CD4-positive, alpha-beta T cell treated with Interferon alpha-2 for 1 hour (primary cell): Measurements from ENCODE around the gene WDR20.
A peak's percentile ranks its signal among the peaks of the same experiment; 100 is the strongest.
"Not testable (repeated sequence)": the region's sequence is repeated elsewhere in the genome, so short reads cannot be mapped to it uniquely, and the experiment has no call there.

ENCODE experiments used
- DNase-seq, 2 donors: peaks; one replicate each; pipeline ENCODE4 v3.0.0-alpha.2; 2020 to 2022

Gene WDR20, protein sequence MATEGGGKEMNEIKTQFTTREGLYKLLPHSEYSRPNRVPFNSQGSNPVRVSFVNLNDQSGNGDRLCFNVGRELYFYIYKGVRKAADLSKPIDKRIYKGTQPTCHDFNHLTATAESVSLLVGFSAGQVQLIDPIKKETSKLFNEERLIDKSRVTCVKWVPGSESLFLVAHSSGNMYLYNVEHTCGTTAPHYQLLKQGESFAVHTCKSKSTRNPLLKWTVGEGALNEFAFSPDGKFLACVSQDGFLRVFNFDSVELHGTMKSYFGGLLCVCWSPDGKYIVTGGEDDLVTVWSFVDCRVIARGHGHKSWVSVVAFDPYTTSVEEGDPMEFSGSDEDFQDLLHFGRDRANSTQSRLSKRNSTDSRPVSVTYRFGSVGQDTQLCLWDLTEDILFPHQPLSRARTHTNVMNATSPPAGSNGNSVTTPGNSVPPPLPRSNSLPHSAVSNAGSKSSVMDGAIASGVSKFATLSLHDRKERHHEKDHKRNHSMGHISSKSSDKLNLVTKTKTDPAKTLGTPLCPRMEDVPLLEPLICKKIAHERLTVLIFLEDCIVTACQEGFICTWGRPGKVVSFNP

DNA sequence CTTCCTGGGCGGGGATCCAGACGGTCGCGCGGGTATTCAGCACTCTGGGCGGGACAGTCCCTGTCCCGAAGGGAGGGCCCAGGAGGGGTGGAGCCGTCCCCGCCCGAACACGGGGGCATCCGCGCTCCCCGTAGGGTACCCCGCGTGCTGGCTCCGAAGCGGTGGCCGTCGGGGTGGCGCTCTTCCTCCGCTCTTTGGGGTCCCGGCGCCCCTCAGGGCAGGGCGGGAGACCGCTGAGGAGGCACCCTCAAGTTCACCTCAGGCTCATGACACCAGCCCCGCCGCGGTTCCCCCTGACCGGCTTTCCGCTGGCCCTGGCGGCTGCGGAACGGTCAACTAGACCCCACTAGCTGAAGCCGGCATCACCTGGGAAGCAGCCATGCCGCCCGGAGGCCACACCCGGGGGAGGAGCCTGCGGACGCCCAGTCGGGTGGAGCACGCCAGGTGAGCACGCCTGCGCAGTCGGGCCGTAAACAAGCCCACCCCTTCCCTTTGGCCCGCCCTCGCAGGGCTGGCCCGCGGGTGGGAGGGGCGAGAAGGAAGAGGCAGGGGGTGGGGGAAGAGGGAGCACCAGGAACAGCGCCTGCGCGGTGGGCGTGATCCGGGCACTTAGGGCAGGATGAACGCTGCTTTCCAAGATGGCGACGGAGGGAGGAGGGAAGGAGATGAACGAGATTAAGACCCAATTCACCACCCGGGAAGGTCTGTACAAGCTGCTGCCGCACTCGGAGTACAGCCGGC is at the start of gene WDR20:
Gene WDR20, plus strand, starts transcription at position 612 of the 741 bp plus-strand sequence. Its CDS starts 27 bp downstream, at position 639.
- peak; percentile 99 for DNase-seq

DNA sequence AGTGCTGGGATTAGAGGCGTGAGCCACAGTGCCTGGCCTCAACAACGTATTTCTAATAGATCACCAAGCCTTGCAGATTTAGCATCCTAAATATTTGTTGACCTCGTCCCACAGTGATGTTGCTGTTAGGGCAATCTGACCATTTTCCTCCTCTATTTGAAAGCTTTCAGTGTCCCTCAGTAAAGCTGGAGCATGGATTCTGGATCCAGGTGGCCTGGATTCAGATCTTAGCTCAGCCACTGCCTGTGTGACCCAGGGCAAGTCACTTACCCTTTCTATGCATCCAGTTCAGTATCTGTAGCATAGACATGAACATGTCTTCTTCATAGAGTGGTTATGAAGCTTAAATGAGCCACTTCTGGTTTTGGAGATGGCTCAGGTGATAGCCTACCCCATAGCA is 49.0 kb upstream of the WDR20 start:
- no peak for DNase-seq

DNA sequence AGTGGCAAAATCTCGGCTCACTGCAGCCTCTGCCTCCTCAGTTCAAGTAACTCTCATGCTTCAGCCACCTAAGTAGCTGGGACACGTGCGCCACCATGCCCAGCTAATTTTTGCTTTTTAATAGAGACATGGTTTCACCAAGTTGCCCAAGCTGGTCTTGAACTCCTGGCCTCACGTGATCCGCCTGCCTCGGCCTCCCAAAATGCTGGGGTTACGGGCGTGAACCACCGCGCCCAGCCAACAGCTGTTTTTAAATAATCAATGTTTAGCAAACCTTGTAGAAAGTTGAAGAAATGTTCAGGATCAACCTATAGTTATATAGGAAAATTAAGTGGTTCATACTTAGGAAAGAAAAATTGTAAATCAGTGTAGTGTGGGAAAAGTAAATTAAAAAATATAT is 46.9 kb upstream of the WDR20 start:
- DNase-seq = no peak

DNA sequence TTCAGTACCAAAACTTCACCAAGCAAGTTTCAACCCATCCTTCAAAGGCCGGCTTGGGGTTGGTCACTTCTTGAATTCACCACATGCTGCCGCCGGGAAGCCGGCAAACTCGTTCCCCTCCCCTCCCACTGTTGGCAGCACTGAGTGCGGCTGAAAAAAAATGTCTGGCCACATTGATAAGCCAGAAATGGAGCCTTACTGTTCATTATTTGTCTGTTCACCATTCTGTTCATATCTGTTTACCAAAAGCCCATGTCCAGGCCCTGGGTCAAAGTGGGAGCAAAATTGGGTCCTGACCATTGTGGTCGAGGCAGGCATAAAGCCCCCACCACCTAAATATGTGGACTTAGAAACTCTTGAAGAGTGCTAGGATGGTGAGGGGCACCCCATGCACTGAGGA is 45.6 kb upstream of the WDR20 start:
- DNase-seq = no peak

DNA sequence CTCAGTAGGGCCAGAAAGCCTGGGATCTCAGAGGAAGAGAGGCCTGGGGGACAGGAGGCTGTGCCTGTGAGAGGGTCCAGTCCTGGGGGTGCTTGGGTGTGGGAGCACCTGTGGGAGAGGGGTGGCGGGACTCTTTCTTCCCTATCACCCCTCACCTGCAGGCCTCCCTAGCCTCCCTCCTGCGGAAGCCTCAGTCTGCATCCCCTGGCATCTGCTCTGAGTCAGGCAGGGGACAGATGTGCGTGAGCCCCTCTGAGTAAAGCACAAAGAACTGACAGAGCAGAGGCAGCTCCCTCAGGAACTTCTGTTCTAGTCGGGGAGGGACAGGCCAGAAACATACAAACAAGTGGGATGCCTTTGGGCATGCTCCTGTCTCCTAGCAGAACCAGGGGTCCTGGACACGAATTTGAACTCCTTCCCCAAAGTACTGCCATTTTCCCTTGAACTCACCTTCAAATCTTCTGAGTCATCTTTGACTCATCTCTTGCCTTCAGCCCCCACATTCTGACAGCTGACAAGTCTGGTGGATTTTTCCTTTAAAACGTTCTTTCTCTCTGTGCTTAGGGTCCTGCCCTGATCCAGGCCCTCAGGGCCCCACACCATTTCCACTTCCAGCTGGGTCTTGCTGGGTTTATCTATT is 44.3 kb upstream of the WDR20 start:
- no peak for DNase-seq

DNA sequence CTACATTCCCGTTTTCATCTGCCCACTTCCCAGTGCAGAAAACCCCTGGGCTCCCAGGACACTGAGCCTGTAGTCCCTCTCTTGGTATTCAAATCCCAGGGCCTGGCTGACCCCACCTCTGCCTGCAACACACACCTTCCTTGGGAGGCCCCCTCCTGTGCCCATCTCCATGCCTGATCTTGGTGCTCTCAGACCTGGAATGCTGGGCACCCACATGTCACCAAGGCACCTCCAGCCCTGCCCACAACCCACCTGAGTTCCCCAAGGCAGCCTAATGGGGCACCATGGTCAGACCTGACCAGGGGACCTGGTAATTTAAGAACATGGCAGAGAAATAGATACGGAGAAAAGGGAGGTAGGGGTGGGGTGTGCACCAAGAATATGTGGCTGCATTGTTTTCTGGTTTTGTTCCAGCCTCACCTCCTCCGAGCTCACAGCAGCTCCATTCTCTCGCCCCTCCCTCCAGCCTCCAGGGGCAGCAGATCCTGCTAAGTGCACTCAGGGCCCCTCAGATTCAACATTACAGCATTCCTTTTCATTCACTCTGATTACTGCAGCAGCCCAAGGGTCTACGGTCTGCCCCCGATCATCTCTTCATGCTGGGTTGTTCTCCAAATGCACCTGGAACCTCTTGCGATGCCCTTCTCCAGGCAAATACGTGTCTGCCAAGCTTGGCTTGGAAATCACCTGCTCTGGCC is 43.7 kb upstream of the WDR20 start:
- no peak for DNase-seq

DNA sequence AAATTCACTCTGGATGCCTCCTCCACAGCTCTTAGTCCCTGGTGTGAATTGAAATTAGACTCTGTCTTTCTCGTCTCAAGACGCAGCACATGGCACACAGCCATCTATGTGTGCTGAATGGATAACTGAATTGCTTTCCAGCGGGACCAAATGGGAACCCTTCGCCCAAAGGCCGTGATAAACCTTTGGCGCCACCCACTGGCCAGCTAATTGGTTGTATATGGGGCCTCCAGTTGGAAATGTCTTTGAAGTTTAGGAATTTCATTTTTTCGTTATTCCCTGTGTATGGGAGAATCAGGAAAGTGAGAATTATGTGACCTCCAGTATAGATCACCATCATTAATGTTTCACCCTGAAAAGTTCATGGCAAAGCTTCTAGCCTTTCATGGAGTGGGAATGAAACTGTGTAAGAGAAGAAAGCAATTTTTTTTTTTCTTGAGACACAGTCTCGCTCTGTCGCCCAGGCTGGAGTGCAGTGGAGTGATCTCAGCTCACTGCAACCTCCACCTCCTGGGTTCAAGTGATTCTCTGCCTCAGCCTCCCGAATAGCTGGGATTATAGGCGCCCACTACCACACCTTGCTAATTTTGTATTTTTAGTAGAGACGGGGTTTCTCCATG is 43.0 kb upstream of the WDR20 start:
- peak; percentile 55 to 73 for DNase-seq

DNA sequence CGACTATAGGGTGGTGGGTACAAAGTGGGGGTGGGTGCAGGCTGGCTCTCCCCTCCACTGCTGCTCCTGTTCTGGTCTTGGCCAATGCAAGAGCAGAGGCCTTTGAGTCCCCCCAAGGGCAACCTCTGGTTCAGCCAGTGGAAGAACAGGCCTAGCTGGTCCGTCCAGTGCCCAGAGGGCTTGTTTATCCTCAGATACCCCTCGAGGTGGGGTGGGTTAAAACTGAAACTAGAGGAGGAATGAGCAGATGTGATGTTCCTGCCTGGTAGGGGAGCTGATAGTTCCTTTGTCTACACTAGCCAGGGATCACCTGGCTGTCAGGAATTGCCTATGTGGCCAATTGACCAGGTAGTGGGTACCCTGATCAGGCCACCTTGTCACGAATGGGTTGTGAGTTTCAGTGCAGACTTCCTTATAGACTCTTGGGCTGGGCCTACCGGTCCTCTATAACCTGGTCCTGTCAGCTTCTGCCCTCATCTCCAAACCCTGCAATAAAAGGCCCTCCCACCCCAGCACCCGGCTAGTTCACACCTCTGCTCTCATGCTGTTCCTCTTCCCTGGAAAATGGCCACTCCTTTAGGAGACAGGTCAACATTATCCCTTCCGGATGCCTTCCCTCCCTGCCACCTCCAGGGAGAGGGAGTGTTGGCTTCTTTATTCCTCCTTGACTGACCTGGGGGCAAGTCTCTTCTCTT is 42.1 kb upstream of the WDR20 start:
- DNase-seq = no peak

DNA sequence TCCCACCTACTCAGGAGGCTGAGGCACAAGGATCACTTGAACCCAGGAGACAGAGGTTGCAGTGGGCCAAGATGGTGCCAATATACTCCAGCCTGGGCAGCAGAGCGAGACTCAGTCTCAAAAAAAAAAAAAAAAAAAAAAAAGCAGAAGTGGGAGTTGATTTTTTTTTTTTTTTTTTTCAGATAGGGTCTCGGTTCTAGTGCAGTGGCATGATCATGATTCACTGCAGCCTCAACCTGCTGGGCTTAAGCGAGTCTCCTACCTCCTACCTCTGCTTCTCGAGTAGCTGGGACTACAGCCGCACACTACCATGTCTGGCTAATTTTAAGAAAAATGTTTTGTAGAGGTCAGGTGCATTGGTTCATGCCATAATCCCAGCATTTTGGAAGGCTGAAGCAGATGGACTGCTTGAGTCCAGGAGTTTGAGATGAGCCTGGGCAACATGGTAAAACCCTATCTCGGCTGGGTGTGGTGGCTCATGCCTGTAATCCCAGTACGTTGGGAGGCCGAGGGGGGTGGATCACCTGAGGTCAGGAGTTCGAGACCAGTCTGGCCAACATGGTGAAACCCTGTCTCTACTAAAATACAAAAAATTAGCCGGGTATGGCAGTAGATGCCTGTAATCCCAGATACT is 36.5 kb upstream of the WDR20 start:
- DNase-seq = no peak

DNA sequence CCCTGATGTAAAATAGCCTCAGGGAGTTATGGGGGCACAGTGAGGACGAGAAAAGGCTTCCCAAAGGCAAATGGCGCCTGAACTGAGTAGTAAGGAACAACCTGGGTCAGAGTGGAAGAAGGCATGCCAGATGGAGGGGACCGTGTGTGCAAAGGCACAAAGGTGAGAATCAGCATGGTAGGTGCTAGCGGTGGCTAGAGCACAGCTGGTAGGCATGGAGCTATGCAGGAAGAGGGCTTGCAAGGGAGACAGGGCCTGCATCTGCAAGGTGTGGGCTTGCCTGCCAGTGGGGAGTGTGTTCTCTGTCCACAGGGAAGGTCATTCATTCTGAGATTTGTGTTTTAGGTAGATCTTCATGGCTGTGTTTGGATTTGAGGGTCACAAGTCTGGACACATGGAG is 34.3 kb upstream of the WDR20 start:
- DNase-seq = no peak

DNA sequence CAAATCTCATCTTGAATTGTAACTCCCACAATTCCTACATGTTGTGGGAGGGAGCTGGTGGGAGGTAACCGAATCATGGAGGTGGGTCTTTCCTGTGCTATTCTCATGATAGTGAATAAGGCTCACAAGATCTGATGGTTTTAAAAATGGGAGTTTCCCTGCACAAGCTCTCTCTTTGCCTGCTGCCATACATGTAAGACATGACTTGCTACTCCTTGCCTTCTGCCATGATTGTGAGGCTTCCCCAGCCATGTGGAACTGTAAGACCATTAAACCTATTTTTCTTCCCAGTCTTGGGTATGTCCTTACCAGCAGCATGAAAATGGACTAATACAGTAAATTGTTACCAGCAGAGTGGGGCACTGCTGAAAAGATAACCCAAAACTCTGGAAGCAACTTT is 30.4 kb upstream of the WDR20 start:
- not testable (repeated sequence) for DNase-seq

DNA sequence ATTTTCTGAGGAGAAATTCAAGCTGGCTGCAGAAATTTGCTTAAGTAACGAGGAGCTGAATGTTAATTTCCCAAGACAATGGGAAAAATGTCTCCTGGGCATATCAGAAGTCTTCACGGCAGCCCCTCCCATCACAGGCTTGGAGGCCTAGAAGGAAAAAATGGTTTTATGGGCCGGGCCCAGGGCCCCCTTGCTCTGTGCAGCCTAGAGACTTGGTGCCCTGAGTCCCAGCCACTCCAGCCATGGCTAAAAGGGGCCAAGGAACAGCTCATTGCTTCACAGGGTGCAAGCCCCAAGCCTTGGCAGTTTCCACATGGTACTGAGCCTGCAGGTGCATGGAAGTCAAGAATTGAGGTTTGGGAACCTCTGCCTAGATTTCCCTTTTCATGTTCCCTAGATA is 28.6 kb upstream of the WDR20 start:
- DNase-seq = no peak

DNA sequence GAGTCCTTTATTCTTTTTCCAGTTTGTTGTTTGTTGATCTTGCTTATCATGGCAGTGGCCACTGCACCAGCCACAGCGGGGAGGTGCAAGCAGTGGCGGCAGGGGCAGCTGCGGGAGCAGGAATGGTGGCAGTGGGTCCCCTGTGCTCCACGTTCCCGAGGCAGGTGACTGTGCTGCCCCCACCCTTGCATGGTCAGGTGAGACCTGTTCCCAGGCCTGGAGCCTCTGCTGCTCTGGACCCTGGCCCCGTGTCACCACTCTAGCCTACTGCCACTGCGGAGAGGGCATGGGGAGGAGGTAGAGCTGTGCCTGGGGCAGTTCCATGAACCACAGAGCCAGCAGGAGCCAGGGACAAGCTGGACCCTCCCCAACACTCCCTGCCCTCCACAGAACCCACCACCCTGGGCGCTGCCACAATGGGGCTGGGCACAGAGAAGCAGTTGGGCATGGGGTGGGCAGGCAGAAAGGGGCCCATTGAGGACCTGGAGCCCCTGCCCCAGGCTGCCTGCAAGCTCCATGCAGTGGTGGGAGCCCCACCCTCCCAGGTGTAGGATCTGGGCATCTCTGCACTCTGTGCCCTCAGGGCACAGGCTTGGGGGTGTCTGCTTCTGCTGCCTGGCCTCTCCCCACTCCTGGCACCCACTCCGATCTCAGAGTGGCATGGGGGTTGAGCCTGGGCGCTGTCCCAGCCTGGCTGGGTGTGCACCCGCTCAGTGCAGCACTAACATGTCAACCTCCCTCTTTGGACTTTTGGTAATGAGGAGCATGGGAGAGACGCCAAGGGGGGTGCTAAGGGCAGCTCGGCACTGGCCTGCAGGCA is 23.1 kb upstream of the WDR20 start:
- DNase-seq = no peak

DNA sequence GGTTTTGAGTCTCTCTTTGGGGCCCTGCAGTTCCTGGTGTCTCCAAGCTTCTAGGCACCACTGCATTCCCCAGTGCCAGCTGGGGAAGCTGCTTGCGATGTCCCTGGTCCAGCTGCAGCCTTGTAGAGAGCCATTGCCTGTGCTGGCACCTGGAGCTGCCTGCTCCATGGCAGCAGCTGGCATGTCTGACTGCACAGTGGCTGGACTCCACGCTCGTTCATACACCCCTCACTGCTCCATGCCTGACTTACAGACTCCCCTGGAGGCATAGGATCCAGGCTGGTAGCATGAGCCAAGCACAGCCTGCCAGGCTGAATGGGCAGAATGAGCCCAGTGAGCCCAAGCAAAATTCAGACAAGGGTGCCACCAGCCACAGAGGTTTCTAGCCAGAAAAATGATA is 21.8 kb upstream of the WDR20 start:
- no peak for DNase-seq

DNA sequence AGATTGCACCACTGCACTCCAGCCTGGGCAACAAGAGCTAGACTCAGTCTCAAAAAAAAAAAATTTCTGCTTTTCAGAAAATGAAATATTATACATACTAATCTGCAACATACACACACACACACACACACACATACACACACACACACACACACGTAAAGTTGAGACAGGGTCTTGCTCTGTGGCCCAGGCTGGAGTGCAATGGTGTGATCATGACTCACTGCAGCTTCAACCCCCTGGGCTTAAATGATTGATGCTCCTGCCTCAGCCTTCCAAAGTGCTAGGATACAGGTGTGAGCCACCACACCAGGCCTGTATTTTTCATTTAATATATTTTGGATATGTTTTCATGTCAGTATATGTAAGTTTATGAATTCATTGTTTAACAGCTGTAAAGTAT is 18.8 kb upstream of the WDR20 start:
- no peak for DNase-seq

DNA sequence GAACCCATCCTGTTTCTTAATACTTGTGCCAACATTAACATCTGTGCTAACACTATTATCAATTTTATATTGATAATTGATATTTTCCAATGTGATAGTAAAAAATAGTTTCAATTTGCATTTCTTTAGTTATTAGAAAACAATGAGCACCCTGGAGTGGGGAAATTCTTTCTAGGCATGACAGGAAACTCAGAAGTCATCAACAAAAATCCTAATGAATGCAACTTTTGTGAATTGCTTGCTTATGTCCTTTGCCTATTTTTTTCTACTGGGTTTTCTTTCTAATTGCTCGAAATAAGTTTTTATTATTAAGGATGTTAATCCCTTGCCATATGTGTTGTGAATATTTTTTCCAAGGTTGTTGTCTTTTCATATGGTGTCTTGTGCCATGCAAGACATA is 18.1 kb upstream of the WDR20 start:
- DNase-seq = no peak

DNA sequence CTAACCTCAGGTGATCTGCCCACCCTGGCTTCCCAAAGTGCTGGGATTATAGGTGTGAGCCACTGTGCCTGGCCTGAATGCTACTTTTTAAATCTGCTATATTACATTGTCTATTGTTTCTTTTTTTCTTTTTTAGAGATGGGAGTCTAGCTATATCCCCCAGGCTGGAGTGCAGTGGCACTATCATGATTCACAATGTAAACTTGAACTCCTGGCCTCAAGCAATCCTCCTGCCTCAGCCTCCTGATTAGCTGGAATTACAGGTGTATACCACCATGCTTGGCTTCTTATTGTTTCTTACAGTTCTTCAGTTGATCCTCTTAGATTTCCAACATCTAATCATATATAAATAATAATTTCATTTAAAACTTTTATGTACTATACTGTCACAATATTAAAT is 15.3 kb upstream of the WDR20 start:
- DNase-seq = no peak

DNA sequence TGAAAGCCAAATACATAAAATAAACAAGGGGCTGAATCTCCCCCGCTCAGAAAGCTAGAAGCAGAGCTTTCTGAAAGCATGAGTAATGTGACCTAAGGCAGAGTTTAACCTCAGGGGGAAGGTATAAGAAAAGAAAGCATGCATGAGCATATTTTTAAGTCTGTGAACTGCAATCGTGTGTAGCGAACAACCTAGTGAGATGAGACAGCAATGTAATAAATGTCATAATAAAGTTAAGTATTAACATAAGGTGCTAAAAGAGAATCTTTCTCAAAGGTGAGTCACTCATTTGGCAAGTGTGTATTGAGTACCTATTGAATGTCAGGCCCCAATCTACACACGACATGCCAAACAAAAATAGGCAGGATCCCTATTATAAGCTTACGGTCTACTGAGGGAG is 14.2 kb upstream of the WDR20 start:
- no peak for DNase-seq

DNA sequence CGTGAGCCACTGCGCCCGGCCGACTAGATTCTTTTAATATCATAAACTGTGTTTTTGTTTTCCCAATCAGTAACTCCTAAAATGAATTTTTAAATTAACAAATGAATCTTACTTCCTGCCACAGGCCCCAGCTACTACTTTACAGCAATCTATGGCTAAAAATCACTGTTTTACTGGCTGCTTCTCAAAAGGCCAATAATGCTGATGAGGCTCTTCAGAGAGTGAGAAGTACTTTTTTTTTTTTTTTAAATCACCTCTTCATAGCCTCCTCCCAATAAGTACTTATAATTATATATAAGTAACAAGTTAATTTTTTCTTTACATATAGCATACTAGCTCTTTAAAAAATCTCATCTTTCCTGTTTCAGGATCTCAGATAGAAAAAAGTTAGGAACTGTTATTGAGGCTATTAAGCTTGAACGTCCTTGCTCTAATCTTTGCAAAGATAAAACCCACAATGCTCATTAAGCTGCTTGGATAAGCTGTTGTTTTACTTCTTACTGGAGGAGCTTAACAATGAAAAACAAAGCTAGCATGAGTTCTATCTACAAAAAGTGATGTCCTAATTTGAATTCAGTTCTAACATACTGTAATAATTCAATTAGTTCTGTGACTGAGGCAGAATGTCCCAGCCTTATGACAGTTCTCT is 12.8 kb upstream of the WDR20 start:
- DNase-seq = no peak

DNA sequence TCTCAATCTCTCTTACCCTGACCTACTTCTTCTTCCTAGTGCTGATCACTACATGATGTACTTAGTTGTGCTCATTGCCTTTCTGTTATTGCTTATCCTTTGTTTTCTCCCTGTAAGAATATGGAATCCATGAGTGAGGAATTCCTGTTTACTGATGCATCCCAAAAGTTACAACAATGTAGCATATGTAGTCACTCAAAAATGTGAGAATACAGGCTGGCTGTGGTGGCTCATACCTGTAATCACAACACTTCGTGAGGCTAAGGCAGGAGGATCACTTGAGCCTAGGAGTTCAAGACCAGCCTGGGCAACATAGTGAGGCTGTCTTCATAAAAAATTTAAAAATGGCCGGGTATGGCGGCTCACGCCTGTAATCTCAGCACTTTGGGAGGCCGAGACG is 8.0 kb upstream of the WDR20 start:
- no peak for DNase-seq
